Testis (tissue), 3 donors: ENCODE measurements around the gene CIP2A. TPM values are rescaled to one million over a fixed set of nuclear protein-coding genes. Genes with fewer than 3 reads are reported as not detected.

ENCODE experiments used
- DNase-seq: peaks from one replicate; pipeline ENCODE4 v3.0.0-alpha.2; 2019
- H3K27ac ChIP-seq, 2 donors: fragments of 200-600 bp; sonication (generic); one replicate each; pipeline ENCODE4 v1.5.1; 2019
- H3K27me3 ChIP-seq: fragments of 200-600 bp; sonication (generic); one replicate; pipeline ENCODE4 v1.5.1; 2019
- H3K36me3 ChIP-seq: fragments of 200-600 bp; sonication (generic); one replicate; pipeline ENCODE4 v1.5.1; 2017; ENCODE audit warnings: low read depth; ENCODE audit errors: missing control alignments
- H3K4me1 ChIP-seq: fragments of 200-600 bp; sonication (generic); one replicate; pipeline ENCODE4 v1.5.1; 2019
- H3K4me3 ChIP-seq, 2 donors: fragments of 200-600 bp; sonication (generic); one replicate each; pipeline ENCODE4 v1.5.1; 2017 to 2019
- H3K9me3 ChIP-seq: fragments of 200-600 bp; sonication (generic); one replicate; pipeline ENCODE4 v1.5.1; 2017
- CTCF ChIP-seq, 3 experiments: fragments of 450-650 bp in 2 of 3; fragments of 200-600 bp in 1 of 3; sonication (generic) in 1 of 3; IDR thresholded peaks; one replicate each; pipeline ENCODE4 v1.5.1; 2016 to 2019; ENCODE audit warnings: antibody characterized with exemption in 3 of 3, mild to moderate bottlenecking in 2 of 3, moderate library complexity in 1 of 3
- POLR2A ChIP-seq: fragments of 450-650 bp; IDR thresholded peaks from one replicate; pipeline ENCODE4 v1.6.1; 2017; ENCODE audit warnings: antibody characterized with exemption, mild to moderate bottlenecking, moderate library complexity
- WGBS, 2 donors: methylation state at CpG; one replicate each; pipeline ENCODE4 v1.1.5; 2018; 5-methylcytosine and 5-hydroxymethylcytosine counted together
- intact Hi-C: fragments of 100-400 bp; cut with DNase I; formaldehyde crosslinking; loops from one replicate; pipeline ENCODE4 v1.15.1; 2023; ENCODE audit warnings: low total_unique reads
- polyA plus RNA-seq: library from polyadenylated mRNA; stranded (reverse); fragments of 350-450 nt; fragmentation: Illumina TruSeq; extraction: RNeasy Lipid Tissue Mini Kit (QIAGEN cat#74804); gene quantifications from one replicate; pipeline ENCODE4 v1.2.3, GENCODE V29; 2014; ENCODE audit warnings: low read depth, low replicate concordance; ENCODE audit not compliant: insufficient read depth
- total RNA-seq, 2 donors: library from RNA; depleted of rRNA; stranded (reverse); fragments of >200 nt; gene quantifications; one replicate each; pipeline ENCODE4 v1.2.3, GENCODE V29; 2016

Gene CIP2A
- total and polyA plus RNA-seq, 3 donors from 2014 or later: 8.5 to 23.5 (median 18.0) TPM

- no peak for DNase-seq
- TF ChIP-seq POLR2A (no peak), CTCF (IDR thresholded peaks at IDR 0.05) (no peak)
- no peaks in the 10 kb centered on the region for H3K9me3 ChIP-seq
- no peaks in the 10 kb centered on the region for H3K36me3 ChIP-seq
- H3K27me3 ChIP-seq: no peaks in the 10 kb centered on the region
- WGBS, 2 donors: 57 to 69% methylated on average over 2 of the region's 2 CpGs
- peaks cover 13% of the 10 kb centered on the region for H3K4me1 ChIP-seq
- H3K4me3 ChIP-seq: no peak overlapping the region
- intact Hi-C loops: no loop called here
- no peak overlapping the region for H3K27ac ChIP-seq
These were observed 13.7 kb upstream of the CIP2A start for GRCh38 chr3:108602935-108603294.

GRCh38 chr3:108602249-108602934, 13.2 kb upstream of the CIP2A start:
- DNase-seq: no peak
- WGBS, 2 donors: 73 to 80% methylated on average over 5 of the region's 5 CpGs

GRCh38 chr3:108599677-108600409, 10.6 kb upstream of the CIP2A start:
- WGBS, 2 donors: 81 to 85% methylated on average over 1 of the region's 1 CpG
- intact Hi-C loops: no loop called here
- TF ChIP-seq POLR2A: no peak
- no peak for TF ChIP-seq CTCF (IDR thresholded peaks at IDR 0.05)

More at GRCh38 chr3:108602249-108602934, 13.2 kb upstream of the CIP2A start:
- Histone ChIP-seq H3K27ac (no peak overlapping the region), H3K36me3 (no peaks in the 10 kb centered on the region), H3K4me3 (no peak overlapping the region), H3K4me1 (peaks cover 13% of the 10 kb centered on the region), H3K27me3 (no peaks in the 10 kb centered on the region), H3K9me3 (no peaks in the 10 kb centered on the region)
- no peak for TF ChIP-seq POLR2A
- TF ChIP-seq CTCF (IDR thresholded peaks at IDR 0.05): no peak
- intact Hi-C loops: no loop called here

GRCh38 chr3:108598375-108598774, 9.1 kb upstream of the CIP2A start:
- Histone ChIP-seq H3K27me3 (no peaks in the 10 kb centered on the region), H3K4me1 (peaks cover 7% of the 10 kb centered on the region), H3K36me3 (no peaks in the 10 kb centered on the region), H3K4me3 (no peak overlapping the region), H3K9me3 (no peaks in the 10 kb centered on the region), H3K27ac (no peak overlapping the region)
- TF ChIP-seq CTCF (IDR thresholded peaks at IDR 0.05) (no peak), POLR2A (no peak)
- 77 to 93% methylated on average over 5 of the region's 5 CpGs for WGBS, 2 donors
- no peak for DNase-seq
- intact Hi-C loops: no loop called here

More at GRCh38 chr3:108599677-108600409, 10.6 kb upstream of the CIP2A start:
- no peak for DNase-seq
- Histone ChIP-seq H3K4me1 (peaks cover 13% of the 10 kb centered on the region), H3K27ac (no peak overlapping the region), H3K9me3 (no peaks in the 10 kb centered on the region), H3K36me3 (no peaks in the 10 kb centered on the region), H3K4me3 (no peak overlapping the region), H3K27me3 (no peaks in the 10 kb centered on the region)
